Right lobe of liver (tissue), 4 donors: ENCODE results near the gene ZACN.

Source experiments
- CTCF ChIP-seq, 4 donors: fragments of 200-600 bp in 3 of 4; fragments of 450-650 bp in 1 of 4; IDR thresholded peaks; one replicate each; pipeline versions ENCODE4 v1.5.1 to v1.8.0; 2016 to 2022; ENCODE audit warnings: antibody characterized with exemption in 4 of 4, mild to moderate bottlenecking in 2 of 4
- POLR2A ChIP-seq: fragments of 450-650 bp; IDR thresholded peaks from one replicate; pipeline ENCODE4 v1.6.1; 2017; ENCODE audit warnings: antibody characterized with exemption, mild to moderate bottlenecking
- donor health status: DM: no; HTN: no; CAD: no.
- donor health status: DM: no; HTN: no; CAD: no.
- donor health status: DM: no; HTN: yes; CAD: no.

GRCh38 chr17:76090517-76091129 lies 11.6 kb downstream of the ZACN start:
- TF ChIP-seq CTCF (IDR thresholded peaks at IDR 0.05) (no peak), POLR2A (no peak)
